ENCODE data around the gene ALX1. TPM values are rescaled to one million over a fixed set of nuclear protein-coding genes. Genes with fewer than 3 reads are reported as not detected.

The ALX1 gene
- total RNA-seq, 1 experiment from 2014 or later = 0.74 TPM

DNA sequence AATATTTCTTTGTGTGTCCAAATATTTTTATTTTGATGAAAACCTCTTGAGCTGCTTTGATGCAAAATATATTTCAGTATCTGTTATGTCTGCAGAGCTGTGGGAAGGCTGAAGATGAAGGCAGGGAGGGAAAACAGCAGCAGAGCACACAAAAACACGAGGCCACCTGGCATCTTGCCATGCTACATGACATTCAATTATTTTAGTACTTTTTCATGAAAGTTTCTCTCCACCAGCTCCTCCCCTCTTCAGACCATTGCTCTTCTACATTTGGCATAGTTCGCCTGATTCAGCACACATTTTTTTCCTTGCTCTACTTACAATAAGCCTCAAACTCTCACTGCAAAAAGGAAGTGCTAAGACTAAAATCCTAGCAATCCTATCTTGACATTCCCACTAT lies 4.6 kb upstream of the ALX1 start (continued):
- no peak for TF ChIP-seq ZNF219 (CRISPR knock-in tag; IDR thresholded peaks at IDR 0.05; ENCODE audit: borderline replicate concordance)
- TF ChIP-seq, protein P1, sequence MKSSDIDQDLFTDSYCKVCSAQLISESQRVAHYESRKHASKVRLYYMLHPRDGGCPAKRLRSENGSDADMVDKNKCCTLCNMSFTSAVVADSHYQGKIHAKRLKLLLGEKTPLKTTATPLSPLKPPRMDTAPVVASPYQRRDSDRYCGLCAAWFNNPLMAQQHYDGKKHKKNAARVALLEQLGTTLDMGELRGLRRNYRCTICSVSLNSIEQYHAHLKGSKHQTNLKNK (CRISPR knock-in tag; IDR thresholded peaks at IDR 0.05) = no peak

DNA sequence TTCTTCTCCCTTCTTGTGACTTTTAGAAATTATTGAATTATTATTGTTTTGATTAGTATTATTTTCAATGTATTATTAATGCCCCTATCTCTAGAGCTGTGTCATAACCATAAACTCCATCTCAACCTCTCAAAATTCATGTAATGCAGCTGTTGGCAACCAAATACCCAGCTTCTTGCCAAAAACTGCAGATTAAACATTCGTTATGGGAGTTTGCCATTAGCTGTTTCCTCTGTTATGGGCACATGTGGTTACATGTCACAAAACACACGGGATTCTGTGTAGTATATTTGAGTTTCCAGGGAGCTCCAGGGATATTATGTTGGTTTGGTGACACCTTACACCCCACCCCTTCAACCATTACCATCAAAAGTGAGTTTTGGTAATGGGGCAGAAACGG lies 2.8 kb upstream of the ALX1 start:
- ChIA-PET POLR2A (no interaction called here), CTCF (interaction anchor here (1.9 kb wide), 1 partner anchor 122 kb away, joined by 10 read pairs; no protein-coding TSS in a partner anchor)
- DNase-seq (ENCODE audit: low spot score) (no peak), ATAC-seq (no peak)
- Mint-ChIP-seq H3K27me3 (ENCODE audit: low read depth) (peaks cover 87% of the 10 kb centered on the region), H3K9me3 (no peaks in the 10 kb centered on the region), H3K36me3 (no peaks in the 10 kb centered on the region), H3K4me1 (peaks cover 51% of the 10 kb centered on the region), H3K4me3 (no peak overlapping the region), H3K27ac (no peak overlapping the region)
- no peak for TF ChIP-seq ZNF416 (CRISPR knock-in tag; IDR thresholded peaks at IDR 0.05)
- no peak for TF ChIP-seq ZNF121 (CRISPR knock-in tag; IDR thresholded peaks at IDR 0.05)
- TF ChIP-seq, protein P2, sequence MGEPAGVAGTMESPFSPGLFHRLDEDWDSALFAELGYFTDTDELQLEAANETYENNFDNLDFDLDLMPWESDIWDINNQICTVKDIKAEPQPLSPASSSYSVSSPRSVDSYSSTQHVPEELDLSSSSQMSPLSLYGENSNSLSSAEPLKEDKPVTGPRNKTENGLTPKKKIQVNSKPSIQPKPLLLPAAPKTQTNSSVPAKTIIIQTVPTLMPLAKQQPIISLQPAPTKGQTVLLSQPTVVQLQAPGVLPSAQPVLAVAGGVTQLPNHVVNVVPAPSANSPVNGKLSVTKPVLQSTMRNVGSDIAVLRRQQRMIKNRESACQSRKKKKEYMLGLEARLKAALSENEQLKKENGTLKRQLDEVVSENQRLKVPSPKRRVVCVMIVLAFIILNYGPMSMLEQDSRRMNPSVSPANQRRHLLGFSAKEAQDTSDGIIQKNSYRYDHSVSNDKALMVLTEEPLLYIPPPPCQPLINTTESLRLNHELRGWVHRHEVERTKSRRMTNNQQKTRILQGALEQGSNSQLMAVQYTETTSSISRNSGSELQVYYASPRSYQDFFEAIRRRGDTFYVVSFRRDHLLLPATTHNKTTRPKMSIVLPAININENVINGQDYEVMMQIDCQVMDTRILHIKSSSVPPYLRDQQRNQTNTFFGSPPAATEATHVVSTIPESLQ (CRISPR knock-in tag; IDR thresholded peaks at IDR 0.05) = no peak
- TF ChIP-seq, protein P3, sequence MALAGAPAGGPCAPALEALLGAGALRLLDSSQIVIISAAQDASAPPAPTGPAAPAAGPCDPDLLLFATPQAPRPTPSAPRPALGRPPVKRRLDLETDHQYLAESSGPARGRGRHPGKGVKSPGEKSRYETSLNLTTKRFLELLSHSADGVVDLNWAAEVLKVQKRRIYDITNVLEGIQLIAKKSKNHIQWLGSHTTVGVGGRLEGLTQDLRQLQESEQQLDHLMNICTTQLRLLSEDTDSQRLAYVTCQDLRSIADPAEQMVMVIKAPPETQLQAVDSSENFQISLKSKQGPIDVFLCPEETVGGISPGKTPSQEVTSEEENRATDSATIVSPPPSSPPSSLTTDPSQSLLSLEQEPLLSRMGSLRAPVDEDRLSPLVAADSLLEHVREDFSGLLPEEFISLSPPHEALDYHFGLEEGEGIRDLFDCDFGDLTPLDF (CRISPR knock-in tag; IDR thresholded peaks at IDR 0.05) = no peak
- TF ChIP-seq ETV6 (CRISPR knock-in tag; IDR thresholded peaks at IDR 0.05) = no peak
- TF ChIP-seq, protein P4, sequence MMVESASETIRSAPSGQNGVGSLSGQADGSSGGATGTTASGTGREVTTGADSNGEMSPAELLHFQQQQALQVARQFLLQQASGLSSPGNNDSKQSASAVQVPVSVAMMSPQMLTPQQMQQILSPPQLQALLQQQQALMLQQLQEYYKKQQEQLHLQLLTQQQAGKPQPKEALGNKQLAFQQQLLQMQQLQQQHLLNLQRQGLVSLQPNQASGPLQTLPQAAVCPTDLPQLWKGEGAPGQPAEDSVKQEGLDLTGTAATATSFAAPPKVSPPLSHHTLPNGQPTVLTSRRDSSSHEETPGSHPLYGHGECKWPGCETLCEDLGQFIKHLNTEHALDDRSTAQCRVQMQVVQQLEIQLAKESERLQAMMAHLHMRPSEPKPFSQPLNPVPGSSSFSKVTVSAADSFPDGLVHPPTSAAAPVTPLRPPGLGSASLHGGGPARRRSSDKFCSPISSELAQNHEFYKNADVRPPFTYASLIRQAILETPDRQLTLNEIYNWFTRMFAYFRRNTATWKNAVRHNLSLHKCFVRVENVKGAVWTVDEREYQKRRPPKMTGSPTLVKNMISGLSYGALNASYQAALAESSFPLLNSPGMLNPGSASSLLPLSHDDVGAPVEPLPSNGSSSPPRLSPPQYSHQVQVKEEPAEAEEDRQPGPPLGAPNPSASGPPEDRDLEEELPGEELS (CRISPR knock-in tag; IDR thresholded peaks at IDR 0.05) = no peak
- no peak for TF ChIP-seq HMGA2 (CRISPR knock-in tag; IDR thresholded peaks at IDR 0.05)
- no peak for TF ChIP-seq CBFB (CRISPR knock-in tag; IDR thresholded peaks at IDR 0.05; ENCODE audit: low read depth)
- TF ChIP-seq GABPB1 (CRISPR knock-in tag; IDR thresholded peaks at IDR 0.05) = no peak
- TF ChIP-seq, protein P5, sequence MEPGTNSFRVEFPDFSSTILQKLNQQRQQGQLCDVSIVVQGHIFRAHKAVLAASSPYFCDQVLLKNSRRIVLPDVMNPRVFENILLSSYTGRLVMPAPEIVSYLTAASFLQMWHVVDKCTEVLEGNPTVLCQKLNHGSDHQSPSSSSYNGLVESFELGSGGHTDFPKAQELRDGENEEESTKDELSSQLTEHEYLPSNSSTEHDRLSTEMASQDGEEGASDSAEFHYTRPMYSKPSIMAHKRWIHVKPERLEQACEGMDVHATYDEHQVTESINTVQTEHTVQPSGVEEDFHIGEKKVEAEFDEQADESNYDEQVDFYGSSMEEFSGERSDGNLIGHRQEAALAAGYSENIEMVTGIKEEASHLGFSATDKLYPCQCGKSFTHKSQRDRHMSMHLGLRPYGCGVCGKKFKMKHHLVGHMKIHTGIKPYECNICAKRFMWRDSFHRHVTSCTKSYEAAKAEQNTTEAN (CRISPR knock-in tag; IDR thresholded peaks at IDR 0.05) = no peak

DNA sequence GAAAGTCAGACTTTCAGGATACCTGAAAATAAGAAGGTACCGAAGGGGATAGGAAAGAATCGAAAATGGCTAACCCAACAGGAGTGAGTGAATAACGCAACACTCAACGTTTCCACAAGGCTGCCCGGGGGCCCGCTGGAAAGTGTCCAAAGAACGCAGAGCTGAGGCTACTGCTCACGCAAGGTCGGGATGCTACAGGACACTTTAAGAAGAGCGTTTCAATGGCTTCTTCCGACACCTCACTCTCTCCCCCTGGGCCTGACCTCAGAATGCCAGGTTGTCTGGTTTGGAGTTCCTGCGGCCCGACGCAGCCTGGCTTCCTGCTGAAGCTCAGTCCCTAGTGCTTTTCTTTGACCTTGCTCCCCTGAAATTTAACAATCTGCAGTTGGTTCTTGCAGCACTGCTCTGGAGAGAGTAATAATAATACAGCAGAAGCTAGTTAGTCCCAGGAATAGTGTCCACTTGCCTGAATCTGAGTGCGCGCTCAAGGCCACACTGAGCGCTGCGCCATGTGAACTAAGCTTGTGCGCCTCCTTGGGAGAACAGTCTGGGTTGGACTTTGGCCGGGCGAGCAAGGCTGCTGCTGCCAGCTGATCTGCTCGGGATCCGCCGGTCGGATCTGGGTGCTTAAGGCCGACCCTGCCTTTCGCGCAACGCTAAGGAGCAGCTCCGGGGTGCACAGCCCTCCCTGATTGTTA lies 2.0 kb upstream of the ALX1 start:
- H3K4me3 Mint-ChIP-seq = peak overlapping the region; percentile 98
- no peak overlapping the region for H3K27ac Mint-ChIP-seq
- ChIA-PET POLR2A (no interaction called here), CTCF (interaction anchor here (0.9 to 1.9 kb wide), 5 partner anchors 32 to 201 kb away, joined by 3 to 10 read pairs (median 5); no protein-coding TSS in a partner anchor)
- no peak for TF ChIP-seq TCF7 (CRISPR knock-in tag; IDR thresholded peaks at IDR 0.05; ENCODE audit: low read depth)
- DNase-seq (ENCODE audit: low spot score) = peak; percentile 60
- peaks cover 85% of the 10 kb centered on the region for H3K27me3 Mint-ChIP-seq (ENCODE audit: low read depth)
- H3K9me3 Mint-ChIP-seq = no peaks in the 10 kb centered on the region
- peaks cover 46% of the 10 kb centered on the region for H3K4me1 Mint-ChIP-seq
- no peaks in the 10 kb centered on the region for H3K36me3 Mint-ChIP-seq
- peak; percentile 37 for ATAC-seq

Data from WTC11 (cell line).